ENCODE data around the gene NEO1. TPM values are rescaled to one million over a fixed set of nuclear protein-coding genes. Genes with fewer than 3 reads are reported as not detected.
"Not testable (repeated sequence)": the region's sequence is repeated elsewhere in the genome, so short reads cannot be mapped to it uniquely, and the experiment has no call there.

Gene NEO1
- total RNA-seq, 1 donor from 2014 or later: 156 TPM

GRCh38 chr15:73139744-73140553 is 87.7 kb downstream of the NEO1 start:
- no peak for FAIRE-seq
- no peak for DNase-seq (ENCODE audit: low spot score in 2 of 2)

GRCh38 chr15:73141216-73141900 is 89.1 kb downstream of the NEO1 start:
- DNase-seq (ENCODE audit: low spot score in 2 of 2) (no peak), FAIRE-seq (no peak)

- FAIRE-seq (no peak), DNase-seq (ENCODE audit: low spot score in 2 of 2) (no peak)
Observed at GRCh38 chr15:73142802-73143762, 90.8 kb downstream of the NEO1 start.

- no peak for DNase-seq (ENCODE audit: low spot score in 2 of 2)
- no peak for FAIRE-seq
Observed at GRCh38 chr15:73143763-73144155, 91.5 kb downstream of the NEO1 start.

GRCh38 chr15:73146419-73146818 is 94.2 kb downstream of the NEO1 start:
- FAIRE-seq: no peak

GRCh38 chr15:73150831-73151230 is 98.6 kb downstream of the NEO1 start:
- FAIRE-seq: no peak
- no peak for DNase-seq (ENCODE audit: low spot score in 2 of 2)

More at GRCh38 chr15:73146419-73146818, 94.2 kb downstream of the NEO1 start:
- DNase-seq (ENCODE audit: low spot score in 2 of 2): no peak

- no peak for FAIRE-seq
- no peak for DNase-seq (ENCODE audit: low spot score in 2 of 2)
Observed at GRCh38 chr15:73153024-73153423, 100.8 kb downstream of the NEO1 start.

- no peak for DNase-seq (ENCODE audit: low spot score in 2 of 2)
- FAIRE-seq: no peak
Observed at GRCh38 chr15:73153447-73153846, 101.2 kb downstream of the NEO1 start.

- FAIRE-seq: no peak
- no peak for DNase-seq (ENCODE audit: low spot score in 2 of 2)
Observed at GRCh38 chr15:73156431-73157191, 104.3 kb downstream of the NEO1 start.

- FAIRE-seq (no peak), DNase-seq (ENCODE audit: low spot score in 2 of 2) (no peak)
Observed at GRCh38 chr15:73161546-73161945, 109.3 kb downstream of the NEO1 start.

- DNase-seq (ENCODE audit: low spot score in 2 of 2) (no peak), FAIRE-seq (no peak)
Observed at GRCh38 chr15:73165435-73165834, 113.2 kb downstream of the NEO1 start.

- DNase-seq (ENCODE audit: low spot score in 2 of 2) (no peak), FAIRE-seq (no peak)
Observed at GRCh38 chr15:73165844-73166243, 113.6 kb downstream of the NEO1 start.

GRCh38 chr15:73166711-73167110 is 114.4 kb downstream of the NEO1 start:
- not testable (repeated sequence) for DNase-seq (ENCODE audit: low spot score in 2 of 2); FAIRE-seq

- DNase-seq (ENCODE audit: low spot score in 2 of 2) (no peak), FAIRE-seq (no peak)
Observed at GRCh38 chr15:73168487-73168886, 116.2 kb downstream of the NEO1 start.

- FAIRE-seq (no peak), DNase-seq (ENCODE audit: low spot score in 2 of 2) (no peak)
Observed at GRCh38 chr15:73171711-73172110, 119.4 kb downstream of the NEO1 start.

GRCh38 chr15:73172508-73172907 is 120.2 kb downstream of the NEO1 start:
- DNase-seq (ENCODE audit: low spot score in 2 of 2): no peak
- no peak for FAIRE-seq

GRCh38 chr15:73174171-73174570 is 121.9 kb downstream of the NEO1 start:
- FAIRE-seq: no peak

GRCh38 chr15:73175382-73175781 is 123.1 kb downstream of the NEO1 start:
- DNase-seq (ENCODE audit: low spot score in 2 of 2): no peak
- FAIRE-seq: no peak

More at GRCh38 chr15:73174171-73174570, 121.9 kb downstream of the NEO1 start:
- DNase-seq (ENCODE audit: low spot score in 2 of 2): no peak

- FAIRE-seq (no peak), DNase-seq (ENCODE audit: low spot score in 2 of 2) (no peak)
Observed at GRCh38 chr15:73176598-73176997, 124.3 kb downstream of the NEO1 start.

- DNase-seq (ENCODE audit: low spot score in 2 of 2) (no peak), FAIRE-seq (no peak)
Observed at GRCh38 chr15:73183071-73183470, 130.8 kb downstream of the NEO1 start.

All from frontal cortex (tissue), 4 donors.